GM21717 (cell line): ENCODE data around the gene CTXN3.

Experiments
- ATAC-seq: cut with Tn5 transposase; IDR thresholded peaks from one replicate; pipeline ENCODE4 v1.9.1; 2021; ENCODE audit warnings: mild to moderate bottlenecking, moderate library complexity; ENCODE audit not compliant: unreplicated experiment

The CTXN3 gene

DNA sequence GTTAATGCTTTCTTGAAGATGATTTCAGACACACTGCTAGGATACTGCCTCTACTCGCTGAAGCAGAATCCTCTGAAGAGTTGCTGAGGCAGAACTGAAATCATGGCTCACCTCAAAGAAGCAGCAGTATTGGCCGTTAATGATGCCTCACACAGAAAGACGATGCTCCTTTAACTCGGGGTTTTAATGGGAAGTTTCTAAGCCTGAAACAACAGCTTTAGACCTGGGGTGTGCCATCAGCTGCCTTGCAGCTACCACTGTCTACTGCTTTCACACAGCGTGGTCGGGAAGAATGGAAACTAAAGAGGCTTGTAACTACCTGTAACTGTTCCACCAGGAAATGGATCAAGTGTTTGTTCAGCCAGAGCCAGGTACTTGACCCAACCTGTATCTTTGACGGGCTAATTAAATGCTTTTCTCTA, at the start of gene CTXN3:
Gene CTXN3, plus strand, starts transcription at position 65 of the 422 bp plus-strand sequence. CDS start 8,440 bp downstream, outside the sequence.
- no peak for ATAC-seq

DNA sequence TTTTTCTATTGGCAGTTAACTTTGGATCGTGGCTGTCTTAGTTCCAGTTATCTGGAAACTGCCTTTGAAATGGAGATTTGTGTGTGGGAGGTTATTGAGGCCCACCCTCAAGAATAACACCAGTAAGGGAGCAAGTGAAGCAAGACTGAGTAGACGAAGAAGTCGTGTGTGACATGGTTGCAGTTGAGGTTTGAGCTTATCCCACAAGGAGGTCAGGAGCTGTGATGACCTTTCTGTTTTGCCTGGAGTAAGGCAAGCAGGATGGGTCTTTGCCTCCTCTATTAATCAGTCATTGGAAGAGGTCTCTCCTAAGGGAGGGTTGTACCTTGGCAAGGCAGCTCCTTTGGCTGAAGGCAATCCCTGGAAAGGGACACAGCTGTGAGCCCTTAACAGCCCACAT, 49.6 kb upstream of the CTXN3 start:
- no peak for ATAC-seq

- no peak for ATAC-seq
Observed at GRCh38 chr5:127599847-127600246, 49.0 kb upstream of the CTXN3 start.

- no peak for ATAC-seq
Observed at GRCh38 chr5:127601111-127601510, 47.8 kb upstream of the CTXN3 start.

DNA sequence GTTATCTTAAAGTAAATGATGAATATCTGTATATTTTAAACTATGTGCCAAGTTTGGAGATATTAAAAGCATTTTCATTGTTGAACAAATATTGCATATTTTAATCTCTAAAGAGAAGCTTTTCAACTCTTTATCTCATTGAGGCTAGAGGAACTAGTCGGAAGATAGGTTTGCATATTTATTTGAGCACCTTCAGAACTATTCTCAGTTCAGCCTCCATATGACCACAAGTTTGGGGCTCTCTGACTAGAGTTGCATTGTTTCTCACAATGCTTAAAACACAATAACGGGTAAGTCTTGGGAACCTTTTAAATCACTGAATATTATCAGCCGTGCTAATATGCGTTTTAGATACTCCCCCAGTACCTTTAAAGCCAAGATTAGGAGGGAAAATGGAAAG, 47.3 kb upstream of the CTXN3 start:
- ATAC-seq, result no peak

- ATAC-seq, result no peak
Observed at GRCh38 chr5:127602481-127602880, 46.4 kb upstream of the CTXN3 start.

GRCh38 chr5:127602896-127603844, 45.7 kb upstream of the CTXN3 start:
- no peak for ATAC-seq

DNA sequence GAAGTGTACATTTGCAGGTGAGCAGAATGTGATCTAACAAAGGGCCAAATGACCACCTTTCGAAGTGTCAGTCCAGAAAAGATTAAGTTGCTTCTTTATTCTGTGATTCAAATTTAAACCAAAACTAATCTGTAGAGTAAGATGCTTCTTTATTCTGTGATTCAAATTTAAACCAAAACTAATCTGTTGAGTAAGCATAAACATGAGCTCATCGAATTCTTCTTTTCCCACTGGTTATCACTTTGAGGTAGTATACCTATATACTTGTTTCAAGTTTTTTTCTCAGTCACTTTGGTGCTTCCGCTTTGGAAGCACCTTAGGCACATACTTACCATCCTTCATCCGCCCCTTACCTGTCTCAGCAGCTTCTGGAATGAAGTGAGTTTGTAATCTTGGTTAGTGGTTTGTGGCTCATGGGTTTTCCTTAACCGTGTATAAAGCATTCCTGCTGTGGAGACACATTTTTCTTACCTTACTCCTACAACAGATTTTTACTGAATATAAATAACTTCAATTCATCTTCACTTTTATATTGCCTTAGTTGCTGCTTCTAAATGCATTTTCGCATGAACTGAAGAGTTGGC, 40.7 kb upstream of the CTXN3 start:
- no peak for ATAC-seq

GRCh38 chr5:127609011-127609410, 39.9 kb upstream of the CTXN3 start:
- ATAC-seq, result no peak

GRCh38 chr5:127609957-127610356, 38.9 kb upstream of the CTXN3 start:
- no peak for ATAC-seq

GRCh38 chr5:127612441-127613141, 36.3 kb upstream of the CTXN3 start:
- no peak for ATAC-seq

DNA sequence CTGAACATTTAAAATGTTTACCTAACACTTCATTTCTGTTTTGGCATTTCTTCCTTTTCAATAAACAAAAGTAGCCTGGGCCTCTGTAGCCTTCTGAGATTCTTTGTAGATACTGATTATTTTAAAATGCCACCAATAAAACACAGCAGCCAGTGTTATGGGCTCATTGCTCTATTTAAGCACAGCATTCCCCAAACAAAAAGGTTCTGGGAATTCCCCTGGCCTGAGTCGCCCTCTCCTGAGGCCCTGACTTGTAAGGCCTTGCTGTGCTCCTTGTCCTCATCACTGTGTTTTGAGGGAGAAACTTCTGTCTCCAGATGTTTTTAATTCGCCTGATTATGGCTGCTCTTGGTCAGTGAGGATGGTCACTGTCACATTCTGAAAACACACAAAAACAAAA, 33.0 kb upstream of the CTXN3 start:
- no peak for ATAC-seq

DNA sequence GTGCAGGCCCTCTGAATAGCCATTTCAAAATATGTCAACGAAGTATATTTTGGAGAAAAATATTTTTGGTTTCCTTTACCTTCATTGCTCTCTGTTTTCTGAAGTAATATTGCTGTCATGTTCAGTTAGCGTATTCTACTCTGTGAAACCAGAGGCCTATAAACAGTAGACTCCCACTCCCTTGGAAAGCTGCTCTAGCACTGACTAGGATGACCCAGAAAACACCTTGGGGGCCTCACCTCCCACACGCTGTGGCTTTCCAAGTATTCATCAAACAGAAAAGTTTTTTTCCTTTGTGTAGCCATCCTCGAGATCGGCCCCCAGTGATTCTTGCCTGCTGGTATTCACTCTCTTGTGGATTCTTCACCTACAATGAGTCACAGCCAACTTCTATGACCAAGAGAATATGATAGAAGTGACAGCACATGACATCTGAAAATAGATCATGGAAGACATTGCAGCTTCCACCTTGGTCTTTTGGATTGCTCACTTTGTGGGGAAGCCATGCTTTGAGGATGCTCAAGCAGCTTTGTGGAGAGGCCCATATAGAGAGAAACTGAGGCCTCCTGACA, 28.9 kb upstream of the CTXN3 start:
- ATAC-seq, result no peak

GRCh38 chr5:127621601-127622325, 27.1 kb upstream of the CTXN3 start:
- no peak for ATAC-seq

DNA sequence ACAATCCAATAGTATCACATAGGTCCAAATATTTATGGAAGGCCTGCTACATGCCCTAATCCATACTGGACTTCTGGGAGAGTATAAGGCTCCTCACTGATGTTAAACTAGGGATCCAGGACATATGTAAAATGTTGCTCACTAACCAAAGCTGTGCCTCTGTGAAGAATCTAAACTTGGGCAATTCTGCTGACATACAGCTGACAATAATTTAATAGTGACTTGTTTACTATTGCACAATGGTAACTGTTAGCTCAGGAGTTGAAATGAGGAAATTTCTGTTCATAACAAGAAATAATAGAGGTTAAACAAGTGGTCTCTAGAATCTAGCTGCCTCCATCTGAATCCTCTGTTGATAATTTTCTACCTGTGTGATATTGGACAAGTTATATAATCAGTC, 14.9 kb upstream of the CTXN3 start:
- ATAC-seq, result no peak

- ATAC-seq, result no peak
Observed at GRCh38 chr5:127639828-127640227, 9.1 kb upstream of the CTXN3 start.

DNA sequence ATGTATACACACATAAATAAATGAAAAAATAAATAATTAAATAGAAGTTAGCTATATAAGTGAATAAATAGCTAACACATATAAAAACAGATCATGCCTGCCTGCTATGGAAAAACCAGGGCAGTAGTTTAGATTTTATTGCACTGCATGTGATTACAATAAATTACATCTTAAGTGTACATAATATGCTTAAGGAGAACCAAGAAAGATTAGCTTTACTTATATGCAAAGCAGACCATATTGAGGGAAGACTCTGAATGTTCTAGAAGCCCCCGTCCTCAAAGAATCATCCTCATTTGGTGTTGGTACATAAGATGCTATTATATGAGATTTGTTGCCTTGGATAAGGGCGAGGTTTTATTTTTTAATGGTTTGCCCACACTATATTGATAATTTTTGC, 5.9 kb upstream of the CTXN3 start:
- ATAC-seq, result no peak

- no peak for ATAC-seq
Observed at GRCh38 chr5:127643607-127644006, 5.3 kb upstream of the CTXN3 start.

DNA sequence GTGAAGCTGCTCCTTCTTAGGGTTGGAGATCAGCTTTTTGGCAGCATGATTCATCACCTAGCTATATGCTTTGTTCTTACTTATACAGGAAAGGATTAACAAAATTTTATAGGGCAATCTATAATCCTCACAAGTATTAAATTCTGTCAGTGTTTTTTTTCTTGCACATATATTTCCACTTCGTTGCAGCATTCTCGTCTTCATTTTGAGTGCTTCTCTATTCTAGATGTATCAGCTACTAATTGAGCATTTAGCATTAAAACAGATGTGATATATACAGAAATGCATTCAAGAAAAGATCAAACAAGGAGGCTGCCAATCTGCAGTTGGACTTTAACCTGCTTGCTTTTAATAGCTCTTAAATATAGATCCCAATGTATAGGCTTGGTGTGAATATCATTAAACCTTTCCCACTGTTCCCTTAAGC, 3.6 kb upstream of the CTXN3 start:
- ATAC-seq, result no peak

GRCh38 chr5:127647361-127647958, 1.4 kb upstream of the CTXN3 start:
- ATAC-seq, result no peak
